HEK293 (cell line): ENCODE results near the gene FRMPD4.

Source experiments
- CTCF ChIA-PET: fragments of 350-600 bp; formaldehyde crosslinking; extraction: SDS; loops from one replicate; lab custom pipeline; 2021; ENCODE audit warnings: antibody characterized with exemption; lab: Yijun Ruan, JAX
- POLR2A ChIA-PET: fragments of 300-600 bp; formaldehyde crosslinking; extraction: SDS; loops from one replicate; lab custom pipeline; 2020; ENCODE audit warnings: antibody characterized with exemption, inconsistent platforms; lab: Yijun Ruan, JAX
- H3K27ac ChIP-seq: fragments of 200-500 bp; sonication (Bioruptor generic); 2 replicates; pipeline ENCODE4 v1.5.1; 2014; ENCODE audit warnings: low read depth, low read length, control low read depth, inconsistent platforms; ENCODE audit errors: extremely low read depth
- H3K36me3 ChIP-seq, 2 experiments: fragments of 200-500 bp in 1 of 2; sonication (Bioruptor generic) in 1 of 2; 1 replicate in 1 of 2; 2 replicates in 1 of 2; pipeline ENCODE4 v1.5.1; 2014 to 2017; ENCODE audit warnings: inconsistent platforms in 2 of 2, low read length in 2 of 2; ENCODE audit not compliant: control insufficient read depth in 2 of 2, insufficient read depth in 1 of 2
- H3K4me1 ChIP-seq: fragments of 200-500 bp; sonication (Bioruptor generic); 2 replicates; pipeline ENCODE4 v1.5.1; 2014; ENCODE audit warnings: mild to moderate bottlenecking, low read length, inconsistent platforms; ENCODE audit not compliant: control insufficient read depth, insufficient read depth
- H3K4me3 ChIP-seq: 2 replicates; pipeline ENCODE4 v1.5.1; 2011; ENCODE audit warnings: low read depth, mild to moderate bottlenecking, control low read depth, low read length, moderate library complexity
- H3K9me3 ChIP-seq: fragments of 200-500 bp; sonication (Bioruptor generic); 2 replicates; pipeline ENCODE4 v1.5.1; 2014; ENCODE audit warnings: low read depth, low read length, inconsistent platforms; ENCODE audit not compliant: control insufficient read depth, insufficient read depth
- EGR2 ChIP-seq: fragments of 450-650 bp; formaldehyde crosslinking; IDR thresholded peaks from 2 replicates; pipeline ENCODE4 v1.5.1; 2016; ENCODE audit warnings: low read depth, missing biosample characterization, missing genetic modification characterization
- GFI1B ChIP-seq: fragments of 450-650 bp; formaldehyde crosslinking; IDR thresholded peaks from 2 replicates; pipeline ENCODE4 v1.5.1; 2016; ENCODE audit warnings: missing biosample characterization, missing genetic modification characterization
- GLI2 ChIP-seq: fragments of 450-650 bp; formaldehyde crosslinking; IDR thresholded peaks from 2 replicates; pipeline ENCODE4; 2017; ENCODE audit warnings: missing biosample characterization, missing genetic modification characterization, low read depth, borderline replicate concordance
- GLI4 ChIP-seq: fragments of 450-650 bp; formaldehyde crosslinking; IDR thresholded peaks from 2 replicates; pipeline ENCODE4 v1.5.1; 2016; ENCODE audit warnings: missing biosample characterization, missing genetic modification characterization
- HOXC10 ChIP-seq: sonication (generic); formaldehyde crosslinking; IDR thresholded peaks from 2 replicates; pipeline ENCODE4 v1.8.1; 2023; ENCODE audit warnings: mild to moderate bottlenecking, missing genetic modification reagents
- KLF10 ChIP-seq: fragments of 450-650 bp; IDR thresholded peaks from 2 replicates; pipeline ENCODE4 v1.5.1; 2018; ENCODE audit warnings: missing biosample characterization, mild to moderate bottlenecking, missing genetic modification characterization
- MEIS1 ChIP-seq: sonication (generic); formaldehyde crosslinking; IDR thresholded peaks from 2 replicates; pipeline ENCODE4 v1.8.1; 2022; ENCODE audit warnings: missing genetic modification reagents, mild to moderate bottlenecking, borderline replicate concordance
- MYNN ChIP-seq: fragments of 450-650 bp; formaldehyde crosslinking; IDR thresholded peaks from 2 replicates; pipeline ENCODE4 v1.5.1; 2016; ENCODE audit warnings: missing biosample characterization, missing genetic modification characterization, borderline replicate concordance
- OVOL3 ChIP-seq: fragments of 450-650 bp; formaldehyde crosslinking; IDR thresholded peaks from 2 replicates; pipeline ENCODE4 v1.5.1; 2016; ENCODE audit warnings: missing biosample characterization, missing genetic modification characterization
- SP7 ChIP-seq: fragments of 450-650 bp; formaldehyde crosslinking; IDR thresholded peaks from 2 replicates; pipeline ENCODE4 v1.5.1; 2016; ENCODE audit warnings: missing biosample characterization, missing genetic modification characterization
- WT1 ChIP-seq: fragments of 450-650 bp; formaldehyde crosslinking; IDR thresholded peaks from 2 replicates; pipeline ENCODE4 v1.5.1; 2016; ENCODE audit warnings: missing biosample characterization, missing genetic modification characterization
- YY1 ChIP-seq: fragments of 450-650 bp; formaldehyde crosslinking; IDR thresholded peaks from 2 replicates; pipeline ENCODE4 v1.5.1; 2018; ENCODE audit warnings: missing biosample characterization, missing genetic modification characterization
- YY2 ChIP-seq: fragments of 450-650 bp; formaldehyde crosslinking; IDR thresholded peaks from 2 replicates; pipeline ENCODE4 v1.5.1; 2016; ENCODE audit warnings: missing biosample characterization, missing genetic modification characterization
- ZBTB21 ChIP-seq: fragments of 450-650 bp; formaldehyde crosslinking; IDR thresholded peaks from 2 replicates; pipeline ENCODE4 v1.5.1; 2017; ENCODE audit warnings: missing biosample characterization, missing genetic modification characterization
- ZNF132 ChIP-seq: fragments of 450-650 bp; formaldehyde crosslinking; IDR thresholded peaks from 2 replicates; pipeline ENCODE4 v1.5.1; 2017; ENCODE audit warnings: missing biosample characterization, missing genetic modification characterization, borderline replicate concordance
- ZNF157 ChIP-seq: fragments of 450-650 bp; formaldehyde crosslinking; IDR thresholded peaks from 2 replicates; pipeline ENCODE4 v1.5.1; 2016; ENCODE audit warnings: missing biosample characterization, missing genetic modification characterization
- ZNF16 ChIP-seq: fragments of 450-650 bp; formaldehyde crosslinking; IDR thresholded peaks from 2 replicates; pipeline ENCODE4 v1.5.1; 2016; ENCODE audit warnings: low read depth, missing biosample characterization, missing genetic modification characterization
- ZNF221 ChIP-seq: fragments of 450-650 bp; formaldehyde crosslinking; IDR thresholded peaks from 2 replicates; pipeline ENCODE4 v1.5.1; 2017; ENCODE audit warnings: missing biosample characterization, missing genetic modification characterization, borderline replicate concordance
- ZNF223 ChIP-seq: fragments of 450-650 bp; formaldehyde crosslinking; IDR thresholded peaks from 2 replicates; pipeline ENCODE4 v1.5.1; 2016; ENCODE audit warnings: missing biosample characterization, missing genetic modification characterization
- ZNF391 ChIP-seq: fragments of 450-650 bp; formaldehyde crosslinking; IDR thresholded peaks from 2 replicates; pipeline ENCODE4 v1.5.1; 2016; ENCODE audit warnings: low read depth, missing biosample characterization, missing genetic modification characterization, borderline replicate concordance
- ZNF394 ChIP-seq: fragments of 450-650 bp; formaldehyde crosslinking; IDR thresholded peaks from 2 replicates; pipeline ENCODE4 v1.5.1; 2016; ENCODE audit warnings: missing biosample characterization, missing genetic modification characterization, mild to moderate bottlenecking, moderate library complexity, borderline replicate concordance
- ZNF473 ChIP-seq: fragments of 450-650 bp; formaldehyde crosslinking; IDR thresholded peaks from 2 replicates; pipeline ENCODE4 v1.5.1; 2017; ENCODE audit warnings: missing biosample characterization, missing genetic modification characterization
- ZNF560 ChIP-seq: fragments of 450-650 bp; formaldehyde crosslinking; IDR thresholded peaks from 2 replicates; pipeline ENCODE4 v1.5.1; 2017; ENCODE audit warnings: missing biosample characterization, missing genetic modification characterization, borderline replicate concordance
- ZNF624 ChIP-seq: fragments of 450-650 bp; formaldehyde crosslinking; IDR thresholded peaks from 2 replicates; pipeline ENCODE4 v1.5.1; 2017; ENCODE audit warnings: missing biosample characterization, missing genetic modification characterization
- ZNF626 ChIP-seq: fragments of 450-650 bp; sonication (Bioruptor Pico); formaldehyde crosslinking; IDR thresholded peaks from 2 replicates; pipeline ENCODE4 v1.5.1; 2018; ENCODE audit warnings: missing biosample characterization, missing genetic modification characterization, inconsistent platforms
- ZNF747 ChIP-seq: fragments of 450-650 bp; formaldehyde crosslinking; IDR thresholded peaks from 2 replicates; pipeline ENCODE4 v1.5.1; 2016; ENCODE audit warnings: missing biosample characterization, missing genetic modification characterization
- ZNF768 ChIP-seq: fragments of 450-650 bp; formaldehyde crosslinking; IDR thresholded peaks from 2 replicates; pipeline ENCODE4 v1.5.1; 2018; ENCODE audit warnings: missing biosample characterization, mild to moderate bottlenecking, missing genetic modification characterization
- ZNF776 ChIP-seq: fragments of 450-650 bp; formaldehyde crosslinking; IDR thresholded peaks from 2 replicates; pipeline ENCODE4 v1.5.0; 2017; ENCODE audit warnings: missing biosample characterization, missing genetic modification characterization, borderline replicate concordance
- ZSCAN23 ChIP-seq: fragments of 450-650 bp; formaldehyde crosslinking; IDR thresholded peaks from 2 replicates; pipeline ENCODE4 v1.5.1; 2016; ENCODE audit warnings: missing biosample characterization, missing genetic modification characterization
- TF ChIP-seq, protein P1 (sequence below): fragments of 450-650 bp; formaldehyde crosslinking; IDR thresholded peaks from 2 replicates; pipeline ENCODE4 v1.5.1; 2016; ENCODE audit warnings: missing biosample characterization, missing genetic modification characterization, low read depth
- TF ChIP-seq, protein P2 (sequence below): fragments of 450-650 bp; formaldehyde crosslinking; IDR thresholded peaks from 2 replicates; pipeline ENCODE4 v1.5.1; 2016; ENCODE audit warnings: missing biosample characterization, missing genetic modification characterization
- TF ChIP-seq, protein P3 (sequence below): fragments of 450-650 bp; formaldehyde crosslinking; IDR thresholded peaks from 2 replicates; pipeline ENCODE4 v1.5.1; 2016; ENCODE audit warnings: missing biosample characterization, missing genetic modification characterization
- TF ChIP-seq, protein P4 (sequence below): fragments of 450-650 bp; formaldehyde crosslinking; optimal IDR thresholded peaks from 2 replicates; pipeline ENCODE3; 2016; ENCODE audit warnings: missing biosample characterization, mild to moderate bottlenecking, missing genetic modification characterization

FRMPD4 gene

DNA sequence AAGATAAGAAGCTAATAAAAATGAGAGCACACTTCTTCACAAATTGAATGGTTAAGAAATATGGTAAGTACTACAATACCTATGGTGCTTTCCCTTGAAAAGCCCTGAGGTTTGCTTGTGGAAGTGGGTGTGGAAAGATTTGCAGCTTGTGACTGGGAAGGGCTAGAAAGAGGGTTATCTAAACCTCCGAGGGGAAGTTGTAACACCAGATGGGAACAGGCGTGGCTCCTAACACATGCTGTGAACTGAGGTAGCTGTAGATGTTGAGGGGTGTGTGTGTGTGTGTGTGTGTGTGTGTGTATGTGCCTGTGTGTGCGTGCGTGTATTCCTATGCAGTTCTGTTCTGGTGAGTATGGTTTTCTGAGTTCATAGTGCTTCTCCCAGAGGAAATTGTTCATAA is 21.5 kb downstream of the FRMPD4 start (continued):
- TF ChIP-seq ZBTB21 (tag by site-specific recombination) = no peak
- TF ChIP-seq GFI1B (tag by site-specific recombination) = no peak
- TF ChIP-seq ZNF391 (tag by site-specific recombination) = no peak
- TF ChIP-seq, protein P1, sequence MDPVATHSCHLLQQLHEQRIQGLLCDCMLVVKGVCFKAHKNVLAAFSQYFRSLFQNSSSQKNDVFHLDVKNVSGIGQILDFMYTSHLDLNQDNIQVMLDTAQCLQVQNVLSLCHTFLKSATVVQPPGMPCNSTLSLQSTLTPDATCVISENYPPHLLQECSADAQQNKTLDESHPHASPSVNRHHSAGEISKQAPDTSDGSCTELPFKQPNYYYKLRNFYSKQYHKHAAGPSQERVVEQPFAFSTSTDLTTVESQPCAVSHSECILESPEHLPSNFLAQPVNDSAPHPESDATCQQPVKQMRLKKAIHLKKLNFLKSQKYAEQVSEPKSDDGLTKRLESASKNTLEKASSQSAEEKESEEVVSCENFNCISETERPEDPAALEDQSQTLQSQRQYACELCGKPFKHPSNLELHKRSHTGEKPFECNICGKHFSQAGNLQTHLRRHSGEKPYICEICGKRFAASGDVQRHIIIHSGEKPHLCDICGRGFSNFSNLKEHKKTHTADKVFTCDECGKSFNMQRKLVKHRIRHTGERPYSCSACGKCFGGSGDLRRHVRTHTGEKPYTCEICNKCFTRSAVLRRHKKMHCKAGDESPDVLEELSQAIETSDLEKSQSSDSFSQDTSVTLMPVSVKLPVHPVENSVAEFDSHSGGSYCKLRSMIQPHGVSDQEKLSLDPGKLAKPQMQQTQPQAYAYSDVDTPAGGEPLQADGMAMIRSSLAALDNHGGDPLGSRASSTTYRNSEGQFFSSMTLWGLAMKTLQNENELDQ (tag by site-specific recombination) = no peak
- no peak for TF ChIP-seq ZNF560 (tag by site-specific recombination)
- no peak for TF ChIP-seq ZNF221
- TF ChIP-seq ZNF16 = no peak
- no peak for TF ChIP-seq MEIS1 (CRISPR knock-in tag)
- no peak for TF ChIP-seq YY2
- no peak for TF ChIP-seq EGR2 (tag by site-specific recombination)
- no peak for TF ChIP-seq WT1 (tag by site-specific recombination)
- no peak for TF ChIP-seq MYNN
- TF ChIP-seq YY1 = no peak
- TF ChIP-seq KLF10 (tag by site-specific recombination) = no peak
- no peak for TF ChIP-seq ZNF157 (tag by site-specific recombination)
- no peak for TF ChIP-seq GLI4 (tag by site-specific recombination)
- no peak; the same call in 1 of the 2 replicates for TF ChIP-seq ZNF768 (tag by site-specific recombination)
- no peak for TF ChIP-seq ZNF223
- no peak for TF ChIP-seq ZNF626 (tag by site-specific recombination)
- TF ChIP-seq, protein P2, sequence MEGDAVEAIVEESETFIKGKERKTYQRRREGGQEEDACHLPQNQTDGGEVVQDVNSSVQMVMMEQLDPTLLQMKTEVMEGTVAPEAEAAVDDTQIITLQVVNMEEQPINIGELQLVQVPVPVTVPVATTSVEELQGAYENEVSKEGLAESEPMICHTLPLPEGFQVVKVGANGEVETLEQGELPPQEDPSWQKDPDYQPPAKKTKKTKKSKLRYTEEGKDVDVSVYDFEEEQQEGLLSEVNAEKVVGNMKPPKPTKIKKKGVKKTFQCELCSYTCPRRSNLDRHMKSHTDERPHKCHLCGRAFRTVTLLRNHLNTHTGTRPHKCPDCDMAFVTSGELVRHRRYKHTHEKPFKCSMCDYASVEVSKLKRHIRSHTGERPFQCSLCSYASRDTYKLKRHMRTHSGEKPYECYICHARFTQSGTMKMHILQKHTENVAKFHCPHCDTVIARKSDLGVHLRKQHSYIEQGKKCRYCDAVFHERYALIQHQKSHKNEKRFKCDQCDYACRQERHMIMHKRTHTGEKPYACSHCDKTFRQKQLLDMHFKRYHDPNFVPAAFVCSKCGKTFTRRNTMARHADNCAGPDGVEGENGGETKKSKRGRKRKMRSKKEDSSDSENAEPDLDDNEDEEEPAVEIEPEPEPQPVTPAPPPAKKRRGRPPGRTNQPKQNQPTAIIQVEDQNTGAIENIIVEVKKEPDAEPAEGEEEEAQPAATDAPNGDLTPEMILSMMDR = no peak
- TF ChIP-seq ZNF394 = no peak; the same call in 1 of the 2 replicates
- TF ChIP-seq ZNF624 = no peak
- TF ChIP-seq ZSCAN23 (tag by site-specific recombination) = no peak
- no peak for TF ChIP-seq ZNF473
- TF ChIP-seq, all 188 proteins: peak for 30

DNA sequence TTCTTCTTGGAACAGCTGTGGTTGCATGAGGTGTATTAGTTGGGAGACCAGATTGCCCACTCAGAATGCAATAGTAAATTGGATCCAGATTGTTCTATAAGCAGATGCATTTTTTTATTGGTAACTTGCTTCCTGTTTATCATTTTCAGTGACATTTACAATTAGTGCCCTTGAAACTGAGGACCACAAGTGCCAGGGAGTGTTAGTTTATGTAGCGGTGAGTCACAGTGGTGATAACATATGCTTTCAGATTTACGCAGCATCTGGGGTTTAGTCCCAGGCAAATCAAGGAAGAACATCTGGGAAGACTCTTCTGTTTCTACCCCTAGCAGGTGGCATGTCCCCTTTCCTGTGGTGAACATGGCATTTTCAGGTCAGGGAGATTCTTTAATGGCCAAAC is 24.1 kb downstream of the FRMPD4 start:
- no peak overlapping the region for H3K27ac ChIP-seq
- CTCF ChIA-PET = no interaction called here
- POLR2A ChIA-PET = no interaction called here
- H3K36me3 ChIP-seq = no peaks in the 10 kb centered on the region
- peaks cover 14% of the 10 kb centered on the region for H3K4me1 ChIP-seq
- no peaks in the 10 kb centered on the region for H3K9me3 ChIP-seq
- no peak overlapping the region for H3K4me3 ChIP-seq
- TF ChIP-seq, protein P3, sequence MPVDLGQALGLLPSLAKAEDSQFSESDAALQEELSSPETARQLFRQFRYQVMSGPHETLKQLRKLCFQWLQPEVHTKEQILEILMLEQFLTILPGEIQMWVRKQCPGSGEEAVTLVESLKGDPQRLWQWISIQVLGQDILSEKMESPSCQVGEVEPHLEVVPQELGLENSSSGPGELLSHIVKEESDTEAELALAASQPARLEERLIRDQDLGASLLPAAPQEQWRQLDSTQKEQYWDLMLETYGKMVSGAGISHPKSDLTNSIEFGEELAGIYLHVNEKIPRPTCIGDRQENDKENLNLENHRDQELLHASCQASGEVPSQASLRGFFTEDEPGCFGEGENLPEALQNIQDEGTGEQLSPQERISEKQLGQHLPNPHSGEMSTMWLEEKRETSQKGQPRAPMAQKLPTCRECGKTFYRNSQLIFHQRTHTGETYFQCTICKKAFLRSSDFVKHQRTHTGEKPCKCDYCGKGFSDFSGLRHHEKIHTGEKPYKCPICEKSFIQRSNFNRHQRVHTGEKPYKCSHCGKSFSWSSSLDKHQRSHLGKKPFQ (tag by site-specific recombination) = 0 out of 2 replicates have a peak, but pooled peaks have one; percentile 23
- TF ChIP-seq, protein P4, sequence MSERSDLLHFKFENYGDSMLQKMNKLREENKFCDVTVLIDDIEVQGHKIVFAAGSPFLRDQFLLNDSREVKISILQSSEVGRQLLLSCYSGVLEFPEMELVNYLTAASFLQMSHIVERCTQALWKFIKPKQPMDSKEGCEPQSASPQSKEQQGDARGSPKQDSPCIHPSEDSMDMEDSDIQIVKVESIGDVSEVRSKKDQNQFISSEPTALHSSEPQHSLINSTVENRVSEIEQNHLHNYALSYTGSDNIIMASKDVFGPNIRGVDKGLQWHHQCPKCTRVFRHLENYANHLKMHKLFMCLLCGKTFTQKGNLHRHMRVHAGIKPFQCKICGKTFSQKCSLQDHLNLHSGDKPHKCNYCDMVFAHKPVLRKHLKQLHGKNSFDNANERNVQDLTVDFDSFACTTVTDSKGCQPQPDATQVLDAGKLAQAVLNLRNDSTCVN (tag by site-specific recombination) = no peak
- TF ChIP-seq GLI2 (peak; percentile 43; the same call in 1 of the 2 replicates), ZNF157 (tag by site-specific recombination) (no peak), ZNF560 (tag by site-specific recombination) (no peak), OVOL3 (tag by site-specific recombination) (peak; percentile 76; the same call in 1 of the 2 replicates), SP7 (peak; percentile 83), ZBTB21 (tag by site-specific recombination) (peak; percentile 49; the same call in 1 of the 2 replicates), ZNF132 (tag by site-specific recombination) (no peak), ZNF776 (tag by site-specific recombination) (no peak), ZNF747 (no peak), HOXC10 (no peak)
